ENCODE results near the gene BCKDHA. TPM values are rescaled to one million over a fixed set of nuclear protein-coding genes. Genes with fewer than 3 reads are reported as not detected.
"Not testable (repeated sequence)": the region's sequence is repeated elsewhere in the genome, so short reads cannot be mapped to it uniquely, and the experiment has no call there.

Gene BCKDHA
- total and polyA plus RNA-seq, 5 donors, result 21.0 to 50.4 (median 33.4) TPM

- H3K27ac ChIP-seq (ENCODE audit: low read length), result peak overlapping the region; percentile 48
- no peaks in the 10 kb centered on the region for H3K9me3 ChIP-seq (ENCODE audit: control insufficient read depth, low read length)
- no peaks in the 10 kb centered on the region for H3K27me3 ChIP-seq (ENCODE audit: control insufficient read depth, insufficient read depth)
- peak overlapping the region; percentile 74 for H3K4me3 ChIP-seq (ENCODE audit: low read length)
- WGBS, result 2% methylated on average over 23 of the region's 23 CpGs
- DNase-seq (peak; percentile 43 to 82 (median 77)), ATAC-seq (peak; percentile 38 to 48)
- H3K4me1 ChIP-seq (ENCODE audit: control insufficient read depth, insufficient read depth, low read length), result peaks cover 6% of the 10 kb centered on the region
- intact Hi-C loops (cut with DNase I), result no loop called here
These were observed 30.2 kb downstream of the BCKDHA start for GRCh38 chr19:41427647-41428480.

- DNase-seq (peak in 1 of 3 donors; percentile 27), ATAC-seq (no peak)
- Histone ChIP-seq H3K9me3 (ENCODE audit: control insufficient read depth, low read length) (no peaks in the 10 kb centered on the region), H3K4me1 (ENCODE audit: control insufficient read depth, insufficient read depth, low read length) (peaks cover 6% of the 10 kb centered on the region), H3K27ac (ENCODE audit: low read length) (peak overlapping the region; percentile 48), H3K4me3 (ENCODE audit: low read length) (peak overlapping the region; percentile 6), H3K27me3 (ENCODE audit: control insufficient read depth, insufficient read depth) (no peaks in the 10 kb centered on the region)
- 56% methylated on average over 1 of the region's 1 CpG for WGBS
- intact Hi-C loops (cut with DNase I), result no loop called here
These were observed 30.9 kb downstream of the BCKDHA start for GRCh38 chr19:41428481-41428859.

GRCh38 chr19:41430922-41431321, 33.3 kb downstream of the BCKDHA start:
- intact Hi-C loops (cut with DNase I), result loop anchor here in 1 of 4 donors (10.0 kb wide), 1 partner anchor 76 kb away; the partner anchor contains the start of gene TGFB1
- 81% methylated on average over 6 of the region's 6 CpGs for WGBS

GRCh38 chr19:41431426-41432386, 34.1 kb downstream of the BCKDHA start:
- Histone ChIP-seq H3K27me3 (ENCODE audit: control insufficient read depth, insufficient read depth) (no peaks in the 10 kb centered on the region), H3K4me1 (ENCODE audit: control insufficient read depth, insufficient read depth, low read length) (peaks cover 3% of the 10 kb centered on the region), H3K4me3 (ENCODE audit: low read length) (no peak overlapping the region), H3K9me3 (ENCODE audit: control insufficient read depth, low read length) (no peaks in the 10 kb centered on the region), H3K27ac (ENCODE audit: low read length) (peak overlapping the region; percentile 83)
- ATAC-seq (peak; percentile 64 to 72), DNase-seq (peak; percentile 58 to 86 (median 80))
- intact Hi-C loops (cut with DNase I), result loop anchor here in 1 of 4 donors (10.0 kb wide), 1 partner anchor 77 kb away; the partner anchor contains the start of gene TGFB1
- WGBS, result 53% methylated on average over 23 of the region's 23 CpGs

More at GRCh38 chr19:41430922-41431321, 33.3 kb downstream of the BCKDHA start:
- no peak for ATAC-seq
- Histone ChIP-seq H3K27me3 (ENCODE audit: control insufficient read depth, insufficient read depth) (no peaks in the 10 kb centered on the region), H3K9me3 (ENCODE audit: control insufficient read depth, low read length) (no peaks in the 10 kb centered on the region), H3K4me3 (ENCODE audit: low read length) (no peak overlapping the region), H3K4me1 (ENCODE audit: control insufficient read depth, insufficient read depth, low read length) (peaks cover 6% of the 10 kb centered on the region), H3K27ac (ENCODE audit: low read length) (peak overlapping the region; percentile 57)
- DNase-seq, result peak in 1 of 3 donors; percentile 12

GRCh38 chr19:41433171-41433570, 35.6 kb downstream of the BCKDHA start:
- H3K4me1 ChIP-seq (ENCODE audit: control insufficient read depth, insufficient read depth, low read length), result peaks cover 3% of the 10 kb centered on the region
- no peaks in the 10 kb centered on the region for H3K9me3 ChIP-seq (ENCODE audit: control insufficient read depth, low read length)
- ATAC-seq, result no peak
- H3K27me3 ChIP-seq (ENCODE audit: control insufficient read depth, insufficient read depth), result no peaks in the 10 kb centered on the region
- H3K4me3 ChIP-seq (ENCODE audit: low read length), result no peak overlapping the region
- 79% methylated on average over 18 of the region's 18 CpGs for WGBS
- H3K27ac ChIP-seq (ENCODE audit: low read length), result no peak overlapping the region
- intact Hi-C loops (cut with DNase I), result loop anchor here in 1 of 4 donors (10.0 kb wide), 1 partner anchor 78 kb away; the partner anchor contains the start of gene TGFB1
- DNase-seq, result peak in 1 of 3 donors; percentile 52

GRCh38 chr19:41434450-41434849, 36.8 kb downstream of the BCKDHA start:
- Histone ChIP-seq H3K4me3 (ENCODE audit: low read length) (no peak overlapping the region), H3K4me1 (ENCODE audit: control insufficient read depth, insufficient read depth, low read length) (peaks cover 3% of the 10 kb centered on the region), H3K9me3 (ENCODE audit: control insufficient read depth, low read length) (no peaks in the 10 kb centered on the region), H3K27ac (ENCODE audit: low read length) (no peak overlapping the region), H3K27me3 (ENCODE audit: control insufficient read depth, insufficient read depth) (no peaks in the 10 kb centered on the region)
- intact Hi-C loops (cut with DNase I), result loop anchor here in 1 of 4 donors (10.0 kb wide), 1 partner anchor 80 kb away; the partner anchor contains the start of gene TGFB1
- no peak for ATAC-seq
- WGBS, result 78% methylated on average over 5 of the region's 5 CpGs
- peak in 1 of 3 donors; percentile 22 for DNase-seq

- not testable (repeated sequence) for DNase-seq; ATAC-seq; H3K4me3 ChIP-seq (ENCODE audit: low read length); H3K9me3 ChIP-seq (ENCODE audit: control insufficient read depth, low read length); H3K27ac ChIP-seq (ENCODE audit: low read length); H3K4me1 ChIP-seq (ENCODE audit: control insufficient read depth, insufficient read depth, low read length); H3K27me3 ChIP-seq (ENCODE audit: control insufficient read depth, insufficient read depth)
- intact Hi-C loops (cut with DNase I), result loop anchor here in 1 of 4 donors (10.0 kb wide), 1 partner anchor 81 kb away; the partner anchor contains the start of gene TGFB1
- 97% methylated on average over 11 of the region's 11 CpGs for WGBS
These were observed 37.8 kb downstream of the BCKDHA start for GRCh38 chr19:41435376-41435775.

- intact Hi-C loops (cut with DNase I), result loop anchor here in 1 of 4 donors (10.0 kb wide), 1 partner anchor 81 kb away; the partner anchor contains the start of gene TGFB1
- DNase-seq, result no peak
- ATAC-seq, result no peak
- 95% methylated on average over 19 of the region's 19 CpGs for WGBS
- H3K27me3 ChIP-seq (ENCODE audit: control insufficient read depth, insufficient read depth), result no peaks in the 10 kb centered on the region
- H3K9me3 ChIP-seq (ENCODE audit: control insufficient read depth, low read length), result no peaks in the 10 kb centered on the region
- no peak overlapping the region for H3K27ac ChIP-seq (ENCODE audit: low read length)
- H3K4me1 ChIP-seq (ENCODE audit: control insufficient read depth, insufficient read depth, low read length), result peaks cover 2% of the 10 kb centered on the region
- H3K4me3 ChIP-seq (ENCODE audit: low read length), result no peak overlapping the region
These were observed 38.5 kb downstream of the BCKDHA start for GRCh38 chr19:41435936-41436673.

- Histone ChIP-seq H3K4me1 (ENCODE audit: control insufficient read depth, insufficient read depth, low read length) (no peaks in the 10 kb centered on the region), H3K4me3 (ENCODE audit: low read length) (no peak overlapping the region), H3K27me3 (ENCODE audit: control insufficient read depth, insufficient read depth) (no peaks in the 10 kb centered on the region), H3K27ac (ENCODE audit: low read length) (no peak overlapping the region), H3K9me3 (ENCODE audit: control insufficient read depth, low read length) (no peaks in the 10 kb centered on the region)
- intact Hi-C loops (cut with DNase I), result loop anchor here in 1 of 4 donors (10.0 kb wide), 1 partner anchor 82 kb away; the partner anchor contains the start of gene TGFB1
- DNase-seq (no peak), ATAC-seq (no peak)
These were observed 39.0 kb downstream of the BCKDHA start for GRCh38 chr19:41436674-41436951.

- DNase-seq (peak in 1 of 3 donors; percentile 31), ATAC-seq (no peak)
- no peak overlapping the region for H3K27ac ChIP-seq (ENCODE audit: low read length)
- intact Hi-C loops (cut with DNase I), result loop anchor here in 1 of 4 donors (10.0 kb wide), 1 partner anchor 83 kb away; the partner anchor contains the start of gene TGFB1
- no peaks in the 10 kb centered on the region for H3K4me1 ChIP-seq (ENCODE audit: control insufficient read depth, insufficient read depth, low read length)
- H3K9me3 ChIP-seq (ENCODE audit: control insufficient read depth, low read length), result no peaks in the 10 kb centered on the region
- no peak overlapping the region for H3K4me3 ChIP-seq (ENCODE audit: low read length)
- no peaks in the 10 kb centered on the region for H3K27me3 ChIP-seq (ENCODE audit: control insufficient read depth, insufficient read depth)
- 89% methylated on average over 7 of the region's 7 CpGs for WGBS
These were observed 40.4 kb downstream of the BCKDHA start for GRCh38 chr19:41437944-41438574.

Data from right cardiac atrium (tissue), 5 donors.